Measurements from ENCODE around the gene PDE4A. TPM values are rescaled to one million over a fixed set of nuclear protein-coding genes. Genes with fewer than 3 reads are reported as not detected.

Gene PDE4A
- total and polyA plus RNA-seq, 10 of the 15 experiments (the other 5 are each of a cell fraction or from before 2014, with no cell fraction given), result 0.24 to 13.3 (median 4.9) TPM

DNA sequence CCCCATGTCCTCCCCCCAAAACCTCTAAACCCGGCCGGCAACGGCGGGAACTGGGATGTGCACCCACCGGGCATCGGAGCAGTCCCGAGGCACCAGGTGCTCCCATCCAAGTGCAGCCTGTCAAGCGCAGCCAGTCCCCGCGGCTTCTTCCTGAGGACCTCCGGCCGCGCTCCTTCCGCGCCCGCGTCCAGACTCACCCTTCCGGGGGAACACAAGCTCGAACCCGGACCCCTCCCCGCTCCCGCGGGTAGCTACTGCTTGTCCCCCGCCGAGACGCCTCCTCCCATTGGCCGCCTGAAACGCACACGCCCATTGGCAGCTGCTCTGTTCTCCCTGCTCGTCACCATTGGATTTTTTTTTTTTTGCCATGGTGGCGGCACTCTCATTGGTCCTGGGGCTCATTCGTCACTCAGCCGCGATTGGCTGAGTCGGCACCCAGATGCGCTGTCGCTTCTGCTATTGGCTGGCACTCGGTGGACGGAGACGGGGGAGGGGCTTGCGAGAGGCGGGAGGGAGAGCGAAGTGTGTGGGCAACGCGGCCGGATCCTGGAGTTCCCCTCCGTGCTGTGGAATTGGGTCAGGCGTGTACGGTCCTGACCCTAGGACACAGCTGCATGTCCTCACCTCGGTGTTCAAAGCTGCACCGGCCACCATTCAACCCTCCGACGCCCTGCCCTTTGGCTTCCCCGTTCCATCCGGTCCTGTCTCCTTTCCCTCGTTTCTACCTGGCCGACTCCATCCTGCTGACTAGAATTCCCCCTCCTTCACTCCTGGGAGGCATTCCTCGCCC is 39.8 kb upstream of the PDE4A start, which contains the start of gene TYK2 (continued):
- TF ChIP-seq, protein P1, sequence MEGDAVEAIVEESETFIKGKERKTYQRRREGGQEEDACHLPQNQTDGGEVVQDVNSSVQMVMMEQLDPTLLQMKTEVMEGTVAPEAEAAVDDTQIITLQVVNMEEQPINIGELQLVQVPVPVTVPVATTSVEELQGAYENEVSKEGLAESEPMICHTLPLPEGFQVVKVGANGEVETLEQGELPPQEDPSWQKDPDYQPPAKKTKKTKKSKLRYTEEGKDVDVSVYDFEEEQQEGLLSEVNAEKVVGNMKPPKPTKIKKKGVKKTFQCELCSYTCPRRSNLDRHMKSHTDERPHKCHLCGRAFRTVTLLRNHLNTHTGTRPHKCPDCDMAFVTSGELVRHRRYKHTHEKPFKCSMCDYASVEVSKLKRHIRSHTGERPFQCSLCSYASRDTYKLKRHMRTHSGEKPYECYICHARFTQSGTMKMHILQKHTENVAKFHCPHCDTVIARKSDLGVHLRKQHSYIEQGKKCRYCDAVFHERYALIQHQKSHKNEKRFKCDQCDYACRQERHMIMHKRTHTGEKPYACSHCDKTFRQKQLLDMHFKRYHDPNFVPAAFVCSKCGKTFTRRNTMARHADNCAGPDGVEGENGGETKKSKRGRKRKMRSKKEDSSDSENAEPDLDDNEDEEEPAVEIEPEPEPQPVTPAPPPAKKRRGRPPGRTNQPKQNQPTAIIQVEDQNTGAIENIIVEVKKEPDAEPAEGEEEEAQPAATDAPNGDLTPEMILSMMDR (IDR thresholded peaks at IDR 0.05 in 2 of 3, conservative IDR thresholded peaks at IDR 0.05 in 1 of 3; ENCODE audit: control insufficient read depth in 2 of 3, extremely low read depth in 1 of 3, insufficient read depth in 1 of 3, low read depth in 3 of 3, low read length in 3 of 3), result no peak
- TF ChIP-seq JUND (IDR thresholded peaks at IDR 0.05; ENCODE audit: low read depth, low read length), result no peak
- TF ChIP-seq CBX3 (IDR thresholded peaks at IDR 0.05; ENCODE audit: borderline replicate concordance, low read depth), result no peak
- TF ChIP-seq RAD21 (IDR thresholded peaks at IDR 0.05; ENCODE audit: insufficient read depth, low read depth, low read length), result no peak
- no peak for TF ChIP-seq SMARCA5 (IDR thresholded peaks at IDR 0.05)
- TF ChIP-seq FOS (IDR thresholded peaks at IDR 0.05; ENCODE audit: borderline replicate concordance, extremely low read depth, insufficient read length), result peak; percentile 91
- TF ChIP-seq, protein P2, sequence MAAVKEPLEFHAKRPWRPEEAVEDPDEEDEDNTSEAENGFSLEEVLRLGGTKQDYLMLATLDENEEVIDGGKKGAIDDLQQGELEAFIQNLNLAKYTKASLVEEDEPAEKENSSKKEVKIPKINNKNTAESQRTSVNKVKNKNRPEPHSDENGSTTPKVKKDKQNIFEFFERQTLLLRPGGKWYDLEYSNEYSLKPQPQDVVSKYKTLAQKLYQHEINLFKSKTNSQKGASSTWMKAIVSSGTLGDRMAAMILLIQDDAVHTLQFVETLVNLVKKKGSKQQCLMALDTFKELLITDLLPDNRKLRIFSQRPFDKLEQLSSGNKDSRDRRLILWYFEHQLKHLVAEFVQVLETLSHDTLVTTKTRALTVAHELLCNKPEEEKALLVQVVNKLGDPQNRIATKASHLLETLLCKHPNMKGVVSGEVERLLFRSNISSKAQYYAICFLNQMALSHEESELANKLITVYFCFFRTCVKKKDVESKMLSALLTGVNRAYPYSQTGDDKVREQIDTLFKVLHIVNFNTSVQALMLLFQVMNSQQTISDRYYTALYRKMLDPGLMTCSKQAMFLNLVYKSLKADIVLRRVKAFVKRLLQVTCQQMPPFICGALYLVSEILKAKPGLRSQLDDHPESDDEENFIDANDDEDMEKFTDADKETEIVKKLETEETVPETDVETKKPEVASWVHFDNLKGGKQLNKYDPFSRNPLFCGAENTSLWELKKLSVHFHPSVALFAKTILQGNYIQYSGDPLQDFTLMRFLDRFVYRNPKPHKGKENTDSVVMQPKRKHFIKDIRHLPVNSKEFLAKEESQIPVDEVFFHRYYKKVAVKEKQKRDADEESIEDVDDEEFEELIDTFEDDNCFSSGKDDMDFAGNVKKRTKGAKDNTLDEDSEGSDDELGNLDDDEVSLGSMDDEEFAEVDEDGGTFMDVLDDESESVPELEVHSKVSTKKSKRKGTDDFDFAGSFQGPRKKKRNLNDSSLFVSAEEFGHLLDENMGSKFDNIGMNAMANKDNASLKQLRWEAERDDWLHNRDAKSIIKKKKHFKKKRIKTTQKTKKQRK (IDR thresholded peaks at IDR 0.05; ENCODE audit: low read depth, low read length), result no peak
- TF ChIP-seq POLR2AphosphoS2 (IDR thresholded peaks at IDR 0.05; ENCODE audit: low read depth, low read length), result peak; percentile 87
- no peak for TF ChIP-seq KAT2A (conservative IDR thresholded peaks at IDR 0.05; ENCODE audit: control insufficient read depth, low read depth, low read length)
- TF ChIP-seq BMI1 (IDR thresholded peaks at IDR 0.05; ENCODE audit: borderline replicate concordance), result no peak
- peak; percentile 97 for TF ChIP-seq CREB1 (IDR thresholded peaks at IDR 0.05; ENCODE audit: low read depth)
- no peak for TF ChIP-seq ASH2L (IDR thresholded peaks at IDR 0.05; ENCODE audit: borderline replicate concordance, low read depth)
- peak; percentile 19 for TF ChIP-seq MEF2B (IDR thresholded peaks at IDR 0.05; ENCODE audit: partially characterized antibody, poor library complexity, severe bottlenecking)
- TF ChIP-seq SMAD5 (IDR thresholded peaks at IDR 0.05; ENCODE audit: low read depth), result peak; percentile 77; the same call in 1 of the 2 replicates
- TF ChIP-seq, protein P3, sequence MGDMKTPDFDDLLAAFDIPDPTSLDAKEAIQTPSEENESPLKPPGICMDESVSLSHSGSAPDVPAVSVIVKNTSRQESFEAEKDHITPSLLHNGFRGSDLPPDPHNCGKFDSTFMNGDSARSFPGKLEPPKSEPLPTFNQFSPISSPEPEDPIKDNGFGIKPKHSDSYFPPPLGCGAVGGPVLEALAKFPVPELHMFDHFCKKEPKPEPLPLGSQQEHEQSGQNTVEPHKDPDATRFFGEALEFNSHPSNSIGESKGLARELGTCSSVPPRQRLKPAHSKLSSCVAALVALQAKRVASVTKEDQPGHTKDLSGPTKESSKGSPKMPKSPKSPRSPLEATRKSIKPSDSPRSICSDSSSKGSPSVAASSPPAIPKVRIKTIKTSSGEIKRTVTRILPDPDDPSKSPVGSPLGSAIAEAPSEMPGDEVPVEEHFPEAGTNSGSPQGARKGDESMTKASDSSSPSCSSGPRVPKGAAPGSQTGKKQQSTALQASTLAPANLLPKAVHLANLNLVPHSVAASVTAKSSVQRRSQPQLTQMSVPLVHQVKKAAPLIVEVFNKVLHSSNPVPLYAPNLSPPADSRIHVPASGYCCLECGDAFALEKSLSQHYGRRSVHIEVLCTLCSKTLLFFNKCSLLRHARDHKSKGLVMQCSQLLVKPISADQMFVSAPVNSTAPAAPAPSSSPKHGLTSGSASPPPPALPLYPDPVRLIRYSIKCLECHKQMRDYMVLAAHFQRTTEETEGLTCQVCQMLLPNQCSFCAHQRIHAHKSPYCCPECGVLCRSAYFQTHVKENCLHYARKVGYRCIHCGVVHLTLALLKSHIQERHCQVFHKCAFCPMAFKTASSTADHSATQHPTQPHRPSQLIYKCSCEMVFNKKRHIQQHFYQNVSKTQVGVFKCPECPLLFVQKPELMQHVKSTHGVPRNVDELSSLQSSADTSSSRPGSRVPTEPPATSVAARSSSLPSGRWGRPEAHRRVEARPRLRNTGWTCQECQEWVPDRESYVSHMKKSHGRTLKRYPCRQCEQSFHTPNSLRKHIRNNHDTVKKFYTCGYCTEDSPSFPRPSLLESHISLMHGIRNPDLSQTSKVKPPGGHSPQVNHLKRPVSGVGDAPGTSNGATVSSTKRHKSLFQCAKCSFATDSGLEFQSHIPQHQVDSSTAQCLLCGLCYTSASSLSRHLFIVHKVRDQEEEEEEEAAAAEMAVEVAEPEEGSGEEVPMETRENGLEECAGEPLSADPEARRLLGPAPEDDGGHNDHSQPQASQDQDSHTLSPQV (IDR thresholded peaks at IDR 0.05), result no peak
- peak; percentile 35; the same call in 1 of the 2 replicates for TF ChIP-seq RB1 (IDR thresholded peaks at IDR 0.05; ENCODE audit: borderline replicate concordance)
- peak; percentile 62; the same call in 1 of the 2 replicates for TF ChIP-seq TARDBP (IDR thresholded peaks at IDR 0.05; ENCODE audit: borderline replicate concordance)
- TF ChIP-seq EED (IDR thresholded peaks at IDR 0.05; ENCODE audit: low read depth), result no peak; the same call in 1 of the 2 replicates
- no peak for TF ChIP-seq ZNF207 (IDR thresholded peaks at IDR 0.05; ENCODE audit: borderline replicate concordance)
- peak; percentile 86 for TF ChIP-seq SREBF2 (IDR thresholded peaks at IDR 0.05; ENCODE audit: low read length)
- peak; percentile 60 to 70 for TF ChIP-seq BHLHE40 (IDR thresholded peaks at IDR 0.05; ENCODE audit: borderline replicate concordance in 1 of 2, low read depth in 2 of 2, low read length in 1 of 2)

All from GM12878 (cell line).